GM23338 (cell line): ENCODE data around the gene HSPB8. TPM values are rescaled to one million over a fixed set of nuclear protein-coding genes. Genes with fewer than 3 reads are reported as not detected.

Experiments
- ATAC-seq: fragments of 200-7000 bp; cut with Tn5 transposase; 3 replicates; pipeline ENCODE4 v1.9.1; 2020
- DNase-seq: peaks from one replicate; pipeline ENCODE4 v3.0.0-alpha.2; 2015; ENCODE audit warnings: low spot score
- H2AFZ ChIP-seq: fragments of 200-600 bp; sonication (generic); 2 replicates; pipeline ENCODE4 v1.8.0; 2016; ENCODE audit warnings: antibody characterized with exemption, mild to moderate bottlenecking, moderate library complexity
- H3F3A ChIP-seq: fragments of 200-600 bp; sonication (generic); replicated peaks from 2 replicates; pipeline ENCODE4 v1.8.0; 2017; ENCODE audit warnings: antibody characterized with exemption, mixed run types, low read depth
- H3K27ac ChIP-seq: fragments of 200-600 bp; sonication (generic); 2 replicates; pipeline ENCODE4 v1.6.1; 2016; ENCODE audit warnings: low read depth
- H3K27me3 ChIP-seq: fragments of 200-600 bp; sonication (generic); 2 replicates; pipeline ENCODE4 v1.8.0; 2016; ENCODE audit warnings: mild to moderate bottlenecking, mixed run types, moderate library complexity; ENCODE audit not compliant: insufficient read depth
- H3K36me3 ChIP-seq: fragments of 200-600 bp; sonication (generic); 2 replicates; pipeline ENCODE4 v1.8.0; 2016; ENCODE audit warnings: mild to moderate bottlenecking; ENCODE audit not compliant: insufficient read depth
- H3K4me1 ChIP-seq: fragments of 200-600 bp; sonication (generic); 2 replicates; pipeline ENCODE4 v1.8.0; 2016; ENCODE audit warnings: mild to moderate bottlenecking, moderate library complexity; ENCODE audit not compliant: insufficient read depth
- H3K4me2 ChIP-seq: fragments of 200-600 bp; sonication (generic); 2 replicates; pipeline ENCODE4 v1.7.1; 2017; ENCODE audit warnings: mixed run types
- H3K4me3 ChIP-seq: fragments of 200-600 bp; sonication (generic); 2 replicates; pipeline ENCODE4 v1.6.1; 2016; ENCODE audit warnings: mixed run types
- H3K79me2 ChIP-seq: fragments of 200-600 bp; sonication (generic); replicated peaks from 2 replicates; pipeline ENCODE4 v1.8.0; 2017; ENCODE audit warnings: mild to moderate bottlenecking; ENCODE audit not compliant: insufficient read depth
- H3K9me2 ChIP-seq: fragments of 200-600 bp; sonication (generic); 2 replicates; pipeline ENCODE4 v1.8.0; 2017; ENCODE audit not compliant: insufficient read depth
- H4K20me1 ChIP-seq: fragments of 200-600 bp; sonication (generic); replicated peaks from 2 replicates; pipeline ENCODE4 v1.8.0; 2017; ENCODE audit warnings: mild to moderate bottlenecking; ENCODE audit not compliant: insufficient read depth
- H3K27ac Mint-ChIP-seq: 2 replicates; pipeline ENCODE4 v1.8.0; 2020; ENCODE audit warnings: inconsistent platforms, mild to moderate bottlenecking, moderate library complexity, mixed read lengths
- H3K27me3 Mint-ChIP-seq: 3 replicates; pipeline ENCODE4 v1.8.0; 2022; ENCODE audit warnings: low read depth, mild to moderate bottlenecking, moderate library complexity, mixed read lengths, inconsistent platforms; ENCODE audit not compliant: insufficient read depth, poor library complexity
- H3K36me3 Mint-ChIP-seq: 3 replicates; pipeline ENCODE4 v1.8.0; 2021; ENCODE audit warnings: low read depth, mild to moderate bottlenecking, inconsistent platforms, moderate library complexity, mixed read lengths
- H3K4me1 Mint-ChIP-seq: 3 replicates; pipeline ENCODE4 v1.8.0; 2020; ENCODE audit warnings: mild to moderate bottlenecking, inconsistent platforms, mixed read lengths
- H3K4me3 Mint-ChIP-seq: 3 replicates; pipeline ENCODE4 v1.8.0; 2021; ENCODE audit warnings: moderate library complexity, mild to moderate bottlenecking, inconsistent platforms, mixed read lengths
- H3K9me3 Mint-ChIP-seq: 3 replicates; pipeline ENCODE4 v1.8.0; 2020; ENCODE audit warnings: moderate library complexity, mild to moderate bottlenecking, inconsistent platforms, mixed read lengths
- CREB1 ChIP-seq: fragments of 250-450 bp; sonication (Bioruptor Pico); IDR thresholded peaks from 2 replicates; pipeline ENCODE4 v1.5.0; 2020; ENCODE audit warnings: low read depth, mild to moderate bottlenecking, moderate library complexity
- CTCF ChIP-seq, 2 experiments: fragments of 200-600 bp in 1 of 2; sonication (generic) in 1 of 2; conservative IDR thresholded peaks; 2 replicates each; pipeline versions ENCODE4 v1.5.1 to v1.6.1; 2016 to 2017; ENCODE audit warnings: antibody characterized with exemption in 2 of 2, low read depth in 2 of 2, mild to moderate bottlenecking in 2 of 2, moderate library complexity in 1 of 2
- ETS1 ChIP-seq: IDR thresholded peaks from 2 replicates; pipeline ENCODE4 v1.6.1; 2016; ENCODE audit warnings: antibody characterized with exemption
- EZH2 ChIP-seq: fragments of 200-600 bp; sonication (generic); IDR thresholded peaks from one replicate; pipeline ENCODE4 v1.8.0; 2017; ENCODE audit warnings: antibody characterized with exemption, mild to moderate bottlenecking, low read depth; ENCODE audit not compliant: unreplicated experiment
- EZH2phosphoT487 ChIP-seq: fragments of 200-600 bp; sonication (generic); IDR thresholded peaks from one replicate; pipeline ENCODE4 v1.8.1; 2018; ENCODE audit warnings: antibody characterized with exemption; ENCODE audit not compliant: unreplicated experiment
- JUNB ChIP-seq: IDR thresholded peaks from one replicate; pipeline ENCODE4 v1.6.1; 2016; ENCODE audit warnings: antibody characterized with exemption; ENCODE audit not compliant: unreplicated experiment
- NANOG ChIP-seq: IDR thresholded peaks from 2 replicates; pipeline ENCODE4 v1.6.1; 2016; ENCODE audit warnings: antibody characterized with exemption, borderline replicate concordance
- POLR2AphosphoS5 ChIP-seq: IDR thresholded peaks from 2 replicates; pipeline ENCODE4 v1.6.1; 2016; ENCODE audit warnings: antibody characterized with exemption, low read depth
- REST ChIP-seq: IDR thresholded peaks from one replicate; pipeline ENCODE4 v1.6.1; 2018; ENCODE audit warnings: antibody characterized with exemption; ENCODE audit not compliant: unreplicated experiment
- STAT1 ChIP-seq: IDR thresholded peaks from one replicate; pipeline ENCODE4 v1.6.1; 2016; ENCODE audit warnings: antibody characterized with exemption; ENCODE audit not compliant: unreplicated experiment
- ZNF114 ChIP-seq: fragments of 250-450 bp; sonication (Bioruptor Pico); IDR thresholded peaks from 2 replicates; pipeline ENCODE4 v1.5.0; 2020; ENCODE audit warnings: mild to moderate bottlenecking, moderate library complexity
- ZNF331 ChIP-seq: fragments of 250-450 bp; sonication (Bioruptor Pico); IDR thresholded peaks from 2 replicates; pipeline ENCODE4 v1.5.0; 2020; ENCODE audit warnings: low read depth, mild to moderate bottlenecking, moderate library complexity
- ZNF462 ChIP-seq: fragments of 250-450 bp; sonication (Bioruptor Pico); IDR thresholded peaks from 2 replicates; pipeline ENCODE4 v1.5.0; 2020; ENCODE audit warnings: mild to moderate bottlenecking, moderate library complexity
- polyA plus RNA-seq: library from polyadenylated mRNA; unstranded; fragments of >200 nt; fragmentation: Nextera tagmentation; extraction: Ambion mirVana; gene quantifications from 2 replicates; pipeline ENCODE4 v1.2.1, GENCODE V29; 2016
- total RNA-seq: library from RNA; depleted of rRNA; stranded (reverse); fragments of >200 nt; shearing (Covaris generic); gene quantifications from 2 replicates; pipeline ENCODE4 v1.2.3, GENCODE V29; 2014

Gene HSPB8
- total and polyA plus RNA-seq, 2 experiments from 2014 or later: 3.5 to 4.8 TPM

DNA sequence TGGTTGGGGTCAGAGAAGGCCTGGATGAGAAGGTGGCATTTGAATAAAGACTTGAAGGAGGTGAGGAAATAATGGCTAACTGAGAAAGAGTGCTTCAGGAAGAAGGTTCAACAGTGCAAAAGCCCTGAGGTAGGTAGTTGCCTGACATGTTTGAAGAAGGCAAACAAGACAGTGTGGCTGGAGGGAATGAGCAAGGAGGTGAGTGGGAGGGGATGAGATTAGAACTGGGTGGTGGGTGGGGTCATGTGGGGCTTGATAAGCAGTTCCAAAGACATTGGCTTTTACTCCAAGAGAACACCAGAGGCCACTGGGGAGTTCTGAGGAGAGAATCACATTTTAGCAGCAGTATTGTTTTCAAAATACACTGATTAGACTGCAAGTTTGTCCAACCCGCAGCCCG is 50.5 kb downstream of the HSPB8 start:
- DNase-seq (peak; percentile 35), ATAC-seq (peak; percentile 28; the same call in 2 of the 3 replicates)
- no peaks in the 10 kb centered on the region for H3K36me3 ChIP-seq
- no peak overlapping the region for H3K4me3 Mint-ChIP-seq
- no peak overlapping the region for H3K4me2 ChIP-seq
- no peaks in the 10 kb centered on the region for H3K27me3 ChIP-seq
- H3K36me3 Mint-ChIP-seq: no peaks in the 10 kb centered on the region
- H3K27me3 Mint-ChIP-seq: peaks cover 30% of the 10 kb centered on the region
- no peak overlapping the region for H3K27ac Mint-ChIP-seq
- H3K27ac ChIP-seq: no peak overlapping the region
- peaks cover 41% of the 10 kb centered on the region for H3K4me1 Mint-ChIP-seq
- H3K4me1 ChIP-seq: 0 out of 2 replicates have a peak, but pooled peaks cover 6% of the 10 kb centered on the region
- H4K20me1 ChIP-seq: no peaks in the 10 kb centered on the region
- no peaks in the 10 kb centered on the region for H3F3A ChIP-seq
- no peaks in the 10 kb centered on the region for H3K79me2 ChIP-seq
- peaks cover 3% of the 10 kb centered on the region; the same call in 2 of the 3 replicates for H3K9me3 Mint-ChIP-seq
- no peaks in the 10 kb centered on the region; the same call in 1 of the 2 replicates for H3K9me2 ChIP-seq
- TF ChIP-seq ZNF114 (CRISPR knock-in tag) (no peak), EZH2 (no peak), CTCF (conservative IDR thresholded peaks at IDR 0.05; ENCODE audit: low read depth in 2 of 2) (no peak; a peak in 1 of 4 replicates), ETS1 (no peak), JUNB (no peak), EZH2phosphoT487 (no peak), CREB1 (CRISPR knock-in tag) (no peak), ZNF331 (CRISPR knock-in tag) (no peak), POLR2AphosphoS5 (no peak), ZNF462 (CRISPR knock-in tag) (no peak), NANOG (no peak), STAT1 (no peak), REST (no peak)
- no peak overlapping the region for H2AFZ ChIP-seq
- H3K4me3 ChIP-seq: no peak overlapping the region
